SU-DHL-6 (cell line): Measurements from ENCODE around the gene SMIM34.

ENCODE experiments used
- H2AFZ ChIP-seq: fragments of 200-600 bp; sonication (generic); 2 replicates; pipeline ENCODE4 v1.6.1; 2014; ENCODE audit warnings: low read depth, mild to moderate bottlenecking, moderate library complexity, mixed read lengths, antibody characterized with exemption, low read length; ENCODE audit not compliant: severe bottlenecking
- H3F3A ChIP-seq: fragments of 200-600 bp; shearing (Covaris generic); 2 replicates; pipeline ENCODE4 v1.6.0; 2016; ENCODE audit warnings: antibody characterized with exemption, mild to moderate bottlenecking; ENCODE audit not compliant: insufficient read depth
- H3K27ac ChIP-seq: fragments of 200-600 bp; sonication (generic); 2 replicates; pipeline ENCODE4 v1.5.1; 2016; ENCODE audit warnings: low read depth, mild to moderate bottlenecking, low read length, moderate library complexity, mixed read lengths
- H3K27me3 ChIP-seq: fragments of 200-600 bp; sonication (generic), shearing (Covaris generic); 2 replicates; pipeline ENCODE4 v1.6.0; 2014; ENCODE audit warnings: mild to moderate bottlenecking, low read length
- H3K36me3 ChIP-seq: fragments of 200-600 bp; sonication (generic); 2 replicates; pipeline ENCODE4 v1.6.1; 2014; ENCODE audit warnings: mild to moderate bottlenecking, low read length, mixed read lengths
- H3K4me2 ChIP-seq: fragments of 300-600, 200-600 bp; shearing (Covaris generic), sonication (generic); 2 replicates; pipeline ENCODE4 v1.6.0; 2014; ENCODE audit warnings: low read length, low read depth, mild to moderate bottlenecking; ENCODE audit not compliant: poor library complexity, severe bottlenecking
- H3K4me3 ChIP-seq: fragments of 200-600 bp; sonication (generic); 2 replicates; pipeline ENCODE4 v1.5.1; 2014; ENCODE audit warnings: antibody characterized with exemption, low read length, mild to moderate bottlenecking, mixed read lengths; ENCODE audit not compliant: insufficient read depth, poor library complexity, severe bottlenecking
- H3K79me2 ChIP-seq: fragments of 200-600 bp; sonication (generic); 2 replicates; pipeline ENCODE4 v1.6.1; 2014; ENCODE audit warnings: mild to moderate bottlenecking, low read length, moderate library complexity; ENCODE audit not compliant: insufficient read depth
- H3K9ac ChIP-seq: fragments of 200-600 bp; sonication (generic); 2 replicates; pipeline ENCODE4 v1.7.0; 2014; ENCODE audit warnings: mild to moderate bottlenecking, low read length
- H3K9me2 ChIP-seq: fragments of 200-600 bp; sonication (generic); replicated peaks from 2 replicates; pipeline ENCODE4 v1.6.1; 2014; ENCODE audit warnings: low read length; ENCODE audit not compliant: insufficient read depth
- H3K9me3 ChIP-seq: fragments of 200-600 bp; sonication (generic); 2 replicates; pipeline ENCODE4 v1.6.1; 2014; ENCODE audit warnings: low read length, mixed read lengths; ENCODE audit not compliant: insufficient read depth
- H4K20me1 ChIP-seq: fragments of 200-600 bp; sonication (generic); 2 replicates; pipeline ENCODE4 v1.6.1; 2014; ENCODE audit warnings: low read depth, mild to moderate bottlenecking, antibody characterized with exemption, low read length, moderate library complexity, mixed read lengths
- EZH2phosphoT487 ChIP-seq: fragments of 200-600 bp; sonication (generic), shearing (Covaris generic); conservative IDR thresholded peaks from 2 replicates; pipeline ENCODE4 v1.6.1; 2018; ENCODE audit warnings: mild to moderate bottlenecking, antibody characterized with exemption, low read length, moderate library complexity, mixed read lengths
- TF ChIP-seq, protein P1 (sequence below): fragments of 200-600 bp; sonication (generic); IDR thresholded peaks from one replicate; pipeline ENCODE4 v1.5.1; 2017; ENCODE audit warnings: antibody characterized with exemption, mild to moderate bottlenecking, low read length, moderate library complexity; ENCODE audit not compliant: insufficient read depth, poor library complexity, severe bottlenecking

SMIM34 gene

GRCh38 chr21:34372321-34372720 is 51.4 kb downstream of the SMIM34 start:
- Histone ChIP-seq H4K20me1 (no peaks in the 10 kb centered on the region), H3K4me2 (no peak overlapping the region), H3K27me3 (no peaks in the 10 kb centered on the region), H2AFZ (no peak overlapping the region), H3K9me3 (no peaks in the 10 kb centered on the region), H3F3A (no peaks in the 10 kb centered on the region), H3K79me2 (no peaks in the 10 kb centered on the region), H3K27ac (no peak overlapping the region), H3K9me2 (no peaks in the 10 kb centered on the region), H3K36me3 (no peaks in the 10 kb centered on the region), H3K4me3 (no peak overlapping the region), H3K9ac (no peak overlapping the region)
- no peak for TF ChIP-seq EZH2phosphoT487
- TF ChIP-seq, protein P1, sequence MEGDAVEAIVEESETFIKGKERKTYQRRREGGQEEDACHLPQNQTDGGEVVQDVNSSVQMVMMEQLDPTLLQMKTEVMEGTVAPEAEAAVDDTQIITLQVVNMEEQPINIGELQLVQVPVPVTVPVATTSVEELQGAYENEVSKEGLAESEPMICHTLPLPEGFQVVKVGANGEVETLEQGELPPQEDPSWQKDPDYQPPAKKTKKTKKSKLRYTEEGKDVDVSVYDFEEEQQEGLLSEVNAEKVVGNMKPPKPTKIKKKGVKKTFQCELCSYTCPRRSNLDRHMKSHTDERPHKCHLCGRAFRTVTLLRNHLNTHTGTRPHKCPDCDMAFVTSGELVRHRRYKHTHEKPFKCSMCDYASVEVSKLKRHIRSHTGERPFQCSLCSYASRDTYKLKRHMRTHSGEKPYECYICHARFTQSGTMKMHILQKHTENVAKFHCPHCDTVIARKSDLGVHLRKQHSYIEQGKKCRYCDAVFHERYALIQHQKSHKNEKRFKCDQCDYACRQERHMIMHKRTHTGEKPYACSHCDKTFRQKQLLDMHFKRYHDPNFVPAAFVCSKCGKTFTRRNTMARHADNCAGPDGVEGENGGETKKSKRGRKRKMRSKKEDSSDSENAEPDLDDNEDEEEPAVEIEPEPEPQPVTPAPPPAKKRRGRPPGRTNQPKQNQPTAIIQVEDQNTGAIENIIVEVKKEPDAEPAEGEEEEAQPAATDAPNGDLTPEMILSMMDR, result no peak

GRCh38 chr21:34369741-34370140 is 54.0 kb downstream of the SMIM34 start:
- no peak overlapping the region for H3K4me2 ChIP-seq
- no peaks in the 10 kb centered on the region for H3K79me2 ChIP-seq
- H3K27me3 ChIP-seq, result no peaks in the 10 kb centered on the region
- H3K36me3 ChIP-seq, result no peaks in the 10 kb centered on the region
- H2AFZ ChIP-seq, result no peak overlapping the region
- H3K27ac ChIP-seq, result no peak overlapping the region
- H3K9ac ChIP-seq, result no peak overlapping the region
- H3K9me3 ChIP-seq, result no peaks in the 10 kb centered on the region
- TF ChIP-seq EZH2phosphoT487, result no peak
- TF ChIP-seq, protein P1, result no peak
- H3F3A ChIP-seq, result no peaks in the 10 kb centered on the region
- H4K20me1 ChIP-seq, result no peaks in the 10 kb centered on the region
- no peaks in the 10 kb centered on the region for H3K9me2 ChIP-seq
- no peak overlapping the region for H3K4me3 ChIP-seq
